GM23338 (cell line): ENCODE data around the gene BRME1. TPM values are rescaled to one million over a fixed set of nuclear protein-coding genes. Genes with fewer than 3 reads are reported as not detected.

Experiments used
- ATAC-seq: fragments of 200-7000 bp; cut with Tn5 transposase; 3 replicates; pipeline ENCODE4 v1.9.1; 2020
- DNase-seq: peaks from one replicate; pipeline ENCODE4 v3.0.0-alpha.2; 2015; ENCODE audit warnings: low spot score
- H2AFZ ChIP-seq: fragments of 200-600 bp; sonication (generic); 2 replicates; pipeline ENCODE4 v1.8.0; 2016; ENCODE audit warnings: antibody characterized with exemption, mild to moderate bottlenecking, moderate library complexity
- H3F3A ChIP-seq: fragments of 200-600 bp; sonication (generic); replicated peaks from 2 replicates; pipeline ENCODE4 v1.8.0; 2017; ENCODE audit warnings: antibody characterized with exemption, mixed run types, low read depth
- H3K27ac ChIP-seq: fragments of 200-600 bp; sonication (generic); 2 replicates; pipeline ENCODE4 v1.6.1; 2016; ENCODE audit warnings: low read depth
- H3K27me3 ChIP-seq: fragments of 200-600 bp; sonication (generic); 2 replicates; pipeline ENCODE4 v1.8.0; 2016; ENCODE audit warnings: mild to moderate bottlenecking, mixed run types, moderate library complexity; ENCODE audit not compliant: insufficient read depth
- H3K36me3 ChIP-seq: fragments of 200-600 bp; sonication (generic); 2 replicates; pipeline ENCODE4 v1.8.0; 2016; ENCODE audit warnings: mild to moderate bottlenecking; ENCODE audit not compliant: insufficient read depth
- H3K4me1 ChIP-seq: fragments of 200-600 bp; sonication (generic); 2 replicates; pipeline ENCODE4 v1.8.0; 2016; ENCODE audit warnings: mild to moderate bottlenecking, moderate library complexity; ENCODE audit not compliant: insufficient read depth
- H3K4me2 ChIP-seq: fragments of 200-600 bp; sonication (generic); 2 replicates; pipeline ENCODE4 v1.7.1; 2017; ENCODE audit warnings: mixed run types
- H3K4me3 ChIP-seq: fragments of 200-600 bp; sonication (generic); 2 replicates; pipeline ENCODE4 v1.6.1; 2016; ENCODE audit warnings: mixed run types
- H3K79me2 ChIP-seq: fragments of 200-600 bp; sonication (generic); replicated peaks from 2 replicates; pipeline ENCODE4 v1.8.0; 2017; ENCODE audit warnings: mild to moderate bottlenecking; ENCODE audit not compliant: insufficient read depth
- H3K9me2 ChIP-seq: fragments of 200-600 bp; sonication (generic); 2 replicates; pipeline ENCODE4 v1.8.0; 2017; ENCODE audit not compliant: insufficient read depth
- H4K20me1 ChIP-seq: fragments of 200-600 bp; sonication (generic); replicated peaks from 2 replicates; pipeline ENCODE4 v1.8.0; 2017; ENCODE audit warnings: mild to moderate bottlenecking; ENCODE audit not compliant: insufficient read depth
- H3K27ac Mint-ChIP-seq: 2 replicates; pipeline ENCODE4 v1.8.0; 2020; ENCODE audit warnings: inconsistent platforms, mild to moderate bottlenecking, moderate library complexity, mixed read lengths
- H3K27me3 Mint-ChIP-seq: 3 replicates; pipeline ENCODE4 v1.8.0; 2022; ENCODE audit warnings: low read depth, mild to moderate bottlenecking, moderate library complexity, mixed read lengths, inconsistent platforms; ENCODE audit not compliant: insufficient read depth, poor library complexity
- H3K36me3 Mint-ChIP-seq: 3 replicates; pipeline ENCODE4 v1.8.0; 2021; ENCODE audit warnings: low read depth, mild to moderate bottlenecking, inconsistent platforms, moderate library complexity, mixed read lengths
- H3K4me1 Mint-ChIP-seq: 3 replicates; pipeline ENCODE4 v1.8.0; 2020; ENCODE audit warnings: mild to moderate bottlenecking, inconsistent platforms, mixed read lengths
- H3K4me3 Mint-ChIP-seq: 3 replicates; pipeline ENCODE4 v1.8.0; 2021; ENCODE audit warnings: moderate library complexity, mild to moderate bottlenecking, inconsistent platforms, mixed read lengths
- H3K9me3 Mint-ChIP-seq: 3 replicates; pipeline ENCODE4 v1.8.0; 2020; ENCODE audit warnings: moderate library complexity, mild to moderate bottlenecking, inconsistent platforms, mixed read lengths
- CTCF ChIP-seq, 2 experiments: fragments of 200-600 bp in 1 of 2; sonication (generic) in 1 of 2; conservative IDR thresholded peaks; 2 replicates each; pipeline versions ENCODE4 v1.5.1 to v1.6.1; 2016 to 2017; ENCODE audit warnings: antibody characterized with exemption in 2 of 2, low read depth in 2 of 2, mild to moderate bottlenecking in 2 of 2, moderate library complexity in 1 of 2
- ETS1 ChIP-seq: IDR thresholded peaks from 2 replicates; pipeline ENCODE4 v1.6.1; 2016; ENCODE audit warnings: antibody characterized with exemption
- REST ChIP-seq: IDR thresholded peaks from one replicate; pipeline ENCODE4 v1.6.1; 2018; ENCODE audit warnings: antibody characterized with exemption; ENCODE audit not compliant: unreplicated experiment
- ZNF114 ChIP-seq: fragments of 250-450 bp; sonication (Bioruptor Pico); IDR thresholded peaks from 2 replicates; pipeline ENCODE4 v1.5.0; 2020; ENCODE audit warnings: mild to moderate bottlenecking, moderate library complexity
- ZNF331 ChIP-seq: fragments of 250-450 bp; sonication (Bioruptor Pico); IDR thresholded peaks from 2 replicates; pipeline ENCODE4 v1.5.0; 2020; ENCODE audit warnings: low read depth, mild to moderate bottlenecking, moderate library complexity
- polyA plus RNA-seq: library from polyadenylated mRNA; unstranded; fragments of >200 nt; fragmentation: Nextera tagmentation; extraction: Ambion mirVana; gene quantifications from 2 replicates; pipeline ENCODE4 v1.2.1, GENCODE V29; 2016
- total RNA-seq: library from RNA; depleted of rRNA; stranded (reverse); fragments of >200 nt; shearing (Covaris generic); gene quantifications from 2 replicates; pipeline ENCODE4 v1.2.3, GENCODE V29; 2014
- TF ChIP-seq, protein P1 (sequence below): fragments of 250-450 bp; sonication (Bioruptor Pico); IDR thresholded peaks from 2 replicates; pipeline ENCODE4 v1.5.0; 2020; ENCODE audit warnings: mild to moderate bottlenecking, moderate library complexity

The BRME1 gene
- total and polyA plus RNA-seq, 2 experiments from 2014 or later, result 3.9 to 4.0 TPM

- peaks cover 23% of the 10 kb centered on the region for H3K27me3 Mint-ChIP-seq
- H3K4me3 ChIP-seq, result peak overlapping the region; percentile 93; the same call in 1 of the 2 replicates
- H3K4me1 ChIP-seq, result peaks cover 43% of the 10 kb centered on the region
- H3F3A ChIP-seq, result peaks cover 39% of the 10 kb centered on the region
- DNase-seq (no peak), ATAC-seq (no peak)
- H4K20me1 ChIP-seq, result no peaks in the 10 kb centered on the region
- H3K79me2 ChIP-seq, result no peaks in the 10 kb centered on the region
- H3K4me1 Mint-ChIP-seq, result peaks cover 36% of the 10 kb centered on the region
- TF ChIP-seq REST (no peak), ZNF331 (CRISPR knock-in tag) (no peak)
- H3K36me3 ChIP-seq, result no peaks in the 10 kb centered on the region
- 0 out of 3 replicates have a peak overlapping the region, but pooled peaks have one; percentile 33 for H3K4me3 Mint-ChIP-seq
- peak overlapping the region; percentile 97; the same call in 1 of the 2 replicates for H3K4me2 ChIP-seq
- no peaks in the 10 kb centered on the region; the same call in 2 of the 3 replicates for H3K36me3 Mint-ChIP-seq
- no peaks in the 10 kb centered on the region for H3K27me3 ChIP-seq
- H3K27ac ChIP-seq, result peak overlapping the region; percentile 100; the same call in 1 of the 2 replicates
- no peak overlapping the region for H2AFZ ChIP-seq
- no peaks in the 10 kb centered on the region for H3K9me2 ChIP-seq
- H3K27ac Mint-ChIP-seq, result no peak overlapping the region
- H3K9me3 Mint-ChIP-seq, result 0 out of 3 replicates have a peak, but pooled peaks cover 3% of the 10 kb centered on the region
Observed at GRCh38 chr19:13848340-13848677, 57.6 kb downstream of the BRME1 start.

DNA sequence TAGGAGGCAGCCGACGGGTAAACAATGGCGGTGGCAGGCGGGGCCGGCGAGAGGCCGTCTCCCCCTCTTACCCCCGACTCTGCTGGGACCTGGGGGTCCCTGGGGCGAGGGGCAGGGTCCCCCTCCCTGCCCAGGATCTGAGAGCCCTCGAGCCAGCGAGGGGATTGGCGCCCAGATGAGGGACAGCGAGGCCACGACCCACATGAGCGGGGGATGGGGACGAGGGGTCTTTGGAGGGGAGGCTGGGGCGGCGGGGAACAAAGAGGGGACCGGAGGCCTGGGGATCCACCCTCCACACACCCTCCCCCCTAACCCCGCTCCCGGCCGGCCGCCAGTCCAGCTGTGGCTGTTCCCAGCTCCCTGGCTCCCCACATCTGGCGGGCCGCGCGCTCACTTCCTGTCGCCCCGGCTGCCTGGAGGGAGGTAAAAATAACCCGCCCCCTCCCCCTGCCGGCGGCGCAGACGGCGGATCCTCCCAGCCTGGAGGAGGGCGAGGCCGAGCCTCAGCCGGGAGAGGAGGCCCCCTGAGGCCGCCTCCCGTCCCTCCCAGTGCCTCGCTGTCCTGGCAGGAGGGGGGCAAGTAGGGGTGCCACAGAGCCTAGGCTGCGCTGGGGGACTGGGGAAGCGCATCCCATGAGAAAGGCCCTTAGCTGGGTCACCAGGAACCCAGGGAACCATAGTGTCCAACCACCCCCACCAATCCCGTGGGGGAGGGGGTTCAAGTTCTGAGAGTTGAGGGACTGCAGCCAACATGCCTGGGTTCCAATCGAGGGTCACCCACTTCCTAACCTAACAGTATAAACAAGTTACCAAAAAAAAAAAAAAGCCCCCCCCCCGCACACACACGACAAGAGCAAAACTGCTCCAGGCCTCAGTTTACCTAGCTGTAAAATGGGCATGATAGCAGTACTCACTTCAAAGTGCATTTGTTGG is 58.2 kb downstream of the BRME1 start:
- H3K4me1 Mint-ChIP-seq, result peaks cover 36% of the 10 kb centered on the region
- Histone ChIP-seq H2AFZ (no peak overlapping the region), H3K36me3 (no peaks in the 10 kb centered on the region), H3K4me2 (peak overlapping the region; percentile 97), H3K4me3 (peak overlapping the region; percentile 93), H3K4me1 (peaks cover 43% of the 10 kb centered on the region), H3K9me2 (no peaks in the 10 kb centered on the region), H4K20me1 (no peaks in the 10 kb centered on the region), H3K79me2 (no peaks in the 10 kb centered on the region), H3K27ac (peak overlapping the region; percentile 100), H3F3A (peaks cover 39% of the 10 kb centered on the region), H3K27me3 (no peaks in the 10 kb centered on the region)
- DNase-seq (peak; percentile 95), ATAC-seq (peak; percentile 39)
- H3K9me3 Mint-ChIP-seq, result 0 out of 3 replicates have a peak, but pooled peaks cover 3% of the 10 kb centered on the region
- peak overlapping the region; percentile 69 for H3K4me3 Mint-ChIP-seq
- H3K27me3 Mint-ChIP-seq, result peaks cover 25% of the 10 kb centered on the region
- no peaks in the 10 kb centered on the region; the same call in 2 of the 3 replicates for H3K36me3 Mint-ChIP-seq
- H3K27ac Mint-ChIP-seq, result peak overlapping the region; percentile 100
- TF ChIP-seq CTCF (conservative IDR thresholded peaks at IDR 0.05; ENCODE audit: low read depth in 2 of 2) (peak in 1 of 2 experiments; percentile 27; a peak in 1 of 4 replicates), ETS1 (peak; percentile 37; the same call in 1 of the 2 replicates), ZNF114 (CRISPR knock-in tag) (no peak)
- TF ChIP-seq, protein P1, sequence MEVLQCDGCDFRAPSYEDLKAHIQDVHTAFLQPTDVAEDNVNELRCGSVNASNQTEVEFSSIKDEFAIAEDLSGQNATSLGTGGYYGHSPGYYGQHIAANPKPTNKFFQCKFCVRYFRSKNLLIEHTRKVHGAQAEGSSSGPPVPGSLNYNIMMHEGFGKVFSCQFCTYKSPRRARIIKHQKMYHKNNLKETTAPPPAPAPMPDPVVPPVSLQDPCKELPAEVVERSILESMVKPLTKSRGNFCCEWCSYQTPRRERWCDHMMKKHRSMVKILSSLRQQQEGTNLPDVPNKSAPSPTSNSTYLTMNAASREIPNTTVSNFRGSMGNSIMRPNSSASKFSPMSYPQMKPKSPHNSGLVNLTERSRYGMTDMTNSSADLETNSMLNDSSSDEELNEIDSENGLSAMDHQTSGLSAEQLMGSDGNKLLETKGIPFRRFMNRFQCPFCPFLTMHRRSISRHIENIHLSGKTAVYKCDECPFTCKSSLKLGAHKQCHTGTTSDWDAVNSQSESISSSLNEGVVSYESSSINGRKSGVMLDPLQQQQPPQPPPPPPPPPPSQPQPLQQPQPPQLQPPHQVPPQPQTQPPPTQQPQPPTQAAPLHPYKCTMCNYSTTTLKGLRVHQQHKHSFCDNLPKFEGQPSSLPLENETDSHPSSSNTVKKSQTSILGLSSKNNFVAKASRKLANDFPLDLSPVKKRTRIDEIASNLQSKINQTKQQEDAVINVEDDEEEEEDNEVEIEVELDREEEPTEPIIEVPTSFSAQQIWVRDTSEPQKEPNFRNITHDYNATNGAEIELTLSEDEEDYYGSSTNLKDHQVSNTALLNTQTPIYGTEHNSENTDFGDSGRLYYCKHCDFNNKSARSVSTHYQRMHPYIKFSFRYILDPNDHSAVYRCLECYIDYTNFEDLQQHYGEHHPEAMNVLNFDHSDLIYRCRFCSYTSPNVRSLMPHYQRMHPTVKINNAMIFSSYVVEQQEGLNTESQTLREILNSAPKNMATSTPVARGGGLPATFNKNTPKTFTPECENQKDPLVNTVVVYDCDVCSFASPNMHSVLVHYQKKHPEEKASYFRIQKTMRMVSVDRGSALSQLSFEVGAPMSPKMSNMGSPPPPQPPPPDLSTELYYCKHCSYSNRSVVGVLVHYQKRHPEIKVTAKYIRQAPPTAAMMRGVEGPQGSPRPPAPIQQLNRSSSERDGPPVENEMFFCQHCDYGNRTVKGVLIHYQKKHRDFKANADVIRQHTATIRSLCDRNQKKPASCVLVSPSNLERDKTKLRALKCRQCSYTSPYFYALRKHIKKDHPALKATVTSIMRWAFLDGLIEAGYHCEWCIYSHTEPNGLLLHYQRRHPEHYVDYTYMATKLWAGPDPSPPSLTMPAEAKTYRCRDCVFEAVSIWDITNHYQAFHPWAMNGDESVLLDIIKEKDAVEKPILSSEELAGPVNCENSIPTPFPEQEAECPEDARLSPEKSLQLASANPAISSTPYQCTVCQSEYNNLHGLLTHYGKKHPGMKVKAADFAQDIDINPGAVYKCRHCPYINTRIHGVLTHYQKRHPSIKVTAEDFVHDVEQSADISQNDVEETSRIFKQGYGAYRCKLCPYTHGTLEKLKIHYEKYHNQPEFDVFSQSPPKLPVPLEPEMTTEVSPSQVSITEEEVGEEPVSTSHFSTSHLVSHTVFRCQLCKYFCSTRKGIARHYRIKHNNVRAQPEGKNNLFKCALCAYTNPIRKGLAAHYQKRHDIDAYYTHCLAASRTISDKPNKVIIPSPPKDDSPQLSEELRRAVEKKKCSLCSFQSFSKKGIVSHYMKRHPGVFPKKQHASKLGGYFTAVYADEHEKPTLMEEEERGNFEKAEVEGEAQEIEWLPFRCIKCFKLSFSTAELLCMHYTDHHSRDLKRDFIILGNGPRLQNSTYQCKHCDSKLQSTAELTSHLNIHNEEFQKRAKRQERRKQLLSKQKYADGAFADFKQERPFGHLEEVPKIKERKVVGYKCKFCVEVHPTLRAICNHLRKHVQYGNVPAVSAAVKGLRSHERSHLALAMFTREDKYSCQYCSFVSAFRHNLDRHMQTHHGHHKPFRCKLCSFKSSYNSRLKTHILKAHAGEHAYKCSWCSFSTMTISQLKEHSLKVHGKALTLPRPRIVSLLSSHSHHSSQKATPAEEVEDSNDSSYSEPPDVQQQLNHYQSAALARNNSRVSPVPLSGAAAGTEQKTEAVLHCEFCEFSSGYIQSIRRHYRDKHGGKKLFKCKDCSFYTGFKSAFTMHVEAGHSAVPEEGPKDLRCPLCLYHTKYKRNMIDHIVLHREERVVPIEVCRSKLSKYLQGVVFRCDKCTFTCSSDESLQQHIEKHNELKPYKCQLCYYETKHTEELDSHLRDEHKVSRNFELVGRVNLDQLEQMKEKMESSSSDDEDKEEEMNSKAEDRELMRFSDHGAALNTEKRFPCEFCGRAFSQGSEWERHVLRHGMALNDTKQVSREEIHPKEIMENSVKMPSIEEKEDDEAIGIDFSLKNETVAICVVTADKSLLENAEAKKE (CRISPR knock-in tag), result no peak
